Naive B cell (primary cell): ENCODE measurements around the gene RGS9. TPM values are rescaled to one million over a fixed set of nuclear protein-coding genes. Genes with fewer than 3 reads are reported as not detected.
"Not testable (repeated sequence)": the region's sequence is repeated elsewhere in the genome, so short reads cannot be mapped to it uniquely, and the experiment has no call there.

Experiments used
- ATAC-seq, 2 donors: fragments of 150-1000 bp; cut with Tn5 transposase; 2 replicates each; pipeline ENCODE4 v1.10.0; 2021; ENCODE audit warnings: low read depth in 2 of 2, mild to moderate bottlenecking in 2 of 2, moderate library complexity in 2 of 2
- DNase-seq: peaks from one replicate; pipeline ENCODE4 v3.0.0; 2022
- H3K27ac Mint-ChIP-seq, 6 donors: one replicate each; pipeline ENCODE4 v1.8.0; 2020 to 2022; ENCODE audit warnings: mild to moderate bottlenecking in 6 of 6, mixed read lengths in 6 of 6, moderate library complexity in 5 of 6, inconsistent platforms in 2 of 6
- H3K27me3 Mint-ChIP-seq, 3 donors: one replicate each; pipeline ENCODE4 v1.8.0; 2021 to 2022; ENCODE audit warnings: mixed read lengths in 3 of 3, mild to moderate bottlenecking in 1 of 3
- H3K36me3 Mint-ChIP-seq, 2 donors: one replicate each; pipeline ENCODE4 v1.8.0; 2020 to 2022; ENCODE audit warnings: mixed read lengths in 2 of 2, inconsistent platforms in 1 of 2, mild to moderate bottlenecking in 1 of 2
- H3K4me1 Mint-ChIP-seq, 3 donors: one replicate each; pipeline ENCODE4 v1.8.0; 2020 to 2022; ENCODE audit warnings: mixed read lengths in 3 of 3, inconsistent platforms in 1 of 3, mild to moderate bottlenecking in 1 of 3, moderate library complexity in 1 of 3
- H3K4me3 Mint-ChIP-seq, 8 donors: one replicate each; pipeline ENCODE4 v1.8.0; 2020 to 2022; ENCODE audit warnings: mild to moderate bottlenecking in 8 of 8, mixed read lengths in 8 of 8, moderate library complexity in 8 of 8, inconsistent platforms in 2 of 8
- H3K9me3 Mint-ChIP-seq, 7 donors: one replicate each; pipeline ENCODE4 v1.8.0; 2020 to 2022; ENCODE audit warnings: mixed read lengths in 7 of 7, mild to moderate bottlenecking in 5 of 7, inconsistent platforms in 2 of 7, moderate library complexity in 1 of 7
- polyA plus RNA-seq, 6 donors: library from polyadenylated mRNA; unstranded; fragments of 300-500 nt; fragmentation: Illumina TruSeq; gene quantifications; one replicate each; pipeline ENCODE4 v1.2.3, GENCODE V29; 2021; ENCODE audit warnings: low read depth in 6 of 6

The RGS9 gene
- 1 to 10 TPM in 1 of 6 donors, not detected in 5; 1.2 TPM for polyA plus RNA-seq

DNA sequence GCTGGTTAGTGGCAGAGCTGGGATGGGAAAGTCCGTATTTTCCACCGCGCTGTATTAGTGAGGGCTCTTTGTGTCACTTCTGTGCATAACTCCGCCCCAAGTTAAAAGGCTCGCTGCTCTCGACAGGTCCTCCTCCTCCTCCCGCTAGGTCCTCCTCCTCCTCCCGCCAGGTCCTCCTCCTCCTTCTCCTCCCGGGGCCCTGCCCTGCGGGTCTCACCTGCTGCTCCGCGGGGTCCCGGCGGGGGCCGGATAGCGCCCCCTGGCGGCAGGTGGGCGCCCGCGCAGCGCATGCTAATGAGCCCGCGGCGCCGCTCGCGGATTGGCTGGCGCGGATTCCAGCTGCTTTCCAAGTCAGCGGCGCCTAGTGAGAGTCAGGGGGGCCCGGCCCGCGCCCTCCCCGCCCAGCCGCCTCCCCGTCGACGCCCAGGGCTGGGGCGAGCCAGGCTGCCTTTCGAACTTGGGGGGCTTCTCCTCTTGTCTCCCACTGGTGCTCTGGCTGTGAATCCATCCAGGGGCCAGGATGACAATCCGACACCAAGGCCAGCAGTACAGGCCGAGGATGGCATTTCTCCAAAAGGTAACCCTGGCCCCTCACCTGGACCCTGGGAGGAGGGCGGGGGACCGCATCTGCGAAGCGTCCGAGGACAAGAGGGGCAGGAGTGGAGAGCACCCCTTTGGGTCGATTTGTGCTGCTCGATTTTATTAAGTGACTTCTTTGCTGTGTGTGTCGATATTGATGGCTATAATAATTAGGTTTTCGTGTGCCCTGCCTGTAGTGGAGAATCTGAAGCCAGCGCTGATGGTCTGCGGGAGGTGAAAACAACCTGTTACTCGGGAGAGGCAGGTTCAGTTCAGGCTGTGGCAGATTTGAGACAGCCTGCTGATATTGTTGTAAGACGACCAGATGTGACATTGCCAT is at the start of gene RGS9:
Gene RGS9 (plus strand): TSS at position 350 of the 919 bp plus-strand sequence. CDS start 171 bp downstream, at position 521.
- peak; percentile 94 to 95 for ATAC-seq
- H3K27me3 Mint-ChIP-seq: peaks cover 14 to 35% (median 35%) of the 10 kb centered on the region in 3 donors
- peak within 1 kb of the TSS; percentile 41 to 89 (median 81) for H3K4me3 Mint-ChIP-seq

DNA sequence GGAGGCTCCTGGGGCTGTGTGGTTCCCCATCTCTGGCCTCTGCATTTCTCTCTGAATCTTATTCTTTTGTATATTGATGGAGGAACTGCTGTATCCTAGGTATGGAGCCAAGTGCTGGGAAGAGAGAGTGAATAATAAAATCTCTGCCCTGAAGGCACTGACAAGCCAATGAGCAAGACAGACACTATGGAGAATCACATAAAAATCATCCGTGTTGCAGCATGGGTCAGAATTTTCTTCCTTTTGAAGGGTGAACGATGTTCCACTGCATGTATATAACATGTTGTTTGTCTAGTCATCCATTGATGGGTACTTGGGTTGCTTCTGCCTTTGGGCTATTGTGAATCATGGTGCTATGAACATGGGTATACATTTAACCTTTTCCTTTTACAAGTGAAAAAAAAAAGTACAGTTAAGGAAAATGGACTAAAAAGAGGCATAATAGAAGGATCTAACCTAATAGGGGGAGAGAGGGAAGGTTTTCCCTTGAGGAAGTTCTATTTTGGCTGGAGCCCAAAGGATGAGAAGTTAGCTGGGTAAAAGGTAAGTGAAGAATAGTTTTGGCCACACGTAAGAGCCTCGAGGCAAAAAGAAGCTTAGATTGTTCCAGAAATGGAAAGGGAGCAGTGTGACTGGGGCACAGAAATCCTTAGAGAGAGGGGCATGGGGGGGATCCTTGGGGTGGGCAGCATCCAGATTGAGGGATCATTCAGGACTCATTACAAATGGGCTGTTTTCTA is 48.4 kb upstream of the RGS9 start:
- DNase-seq: no peak
- no peak overlapping the region for H3K4me3 Mint-ChIP-seq
- no peaks in the 10 kb centered on the region for H3K27me3 Mint-ChIP-seq
- no peaks in the 10 kb centered on the region for H3K36me3 Mint-ChIP-seq
- peaks cover 0 to 7% (median 0%) of the 10 kb centered on the region in 3 donors for H3K4me1 Mint-ChIP-seq
- H3K9me3 Mint-ChIP-seq: peaks cover 0 to 1% (median 0%) of the 10 kb centered on the region in 7 donors
- no peak for ATAC-seq
- peak overlapping the region in 1 of 6 donors; percentile 72 for H3K27ac Mint-ChIP-seq

More for the DNA sequence above, at the start of gene RGS9:
- Mint-ChIP-seq H3K36me3 (no peaks in the 10 kb centered on the region), H3K9me3 (no peaks in the 10 kb centered on the region), H3K27ac (peak within 1 kb of the TSS in 5 of 6 donors; percentile 47 to 96 (median 83)), H3K4me1 (peaks cover 21 to 26% (median 22%) of the 10 kb centered on the region in 3 donors)
- DNase-seq: peak; percentile 84

DNA sequence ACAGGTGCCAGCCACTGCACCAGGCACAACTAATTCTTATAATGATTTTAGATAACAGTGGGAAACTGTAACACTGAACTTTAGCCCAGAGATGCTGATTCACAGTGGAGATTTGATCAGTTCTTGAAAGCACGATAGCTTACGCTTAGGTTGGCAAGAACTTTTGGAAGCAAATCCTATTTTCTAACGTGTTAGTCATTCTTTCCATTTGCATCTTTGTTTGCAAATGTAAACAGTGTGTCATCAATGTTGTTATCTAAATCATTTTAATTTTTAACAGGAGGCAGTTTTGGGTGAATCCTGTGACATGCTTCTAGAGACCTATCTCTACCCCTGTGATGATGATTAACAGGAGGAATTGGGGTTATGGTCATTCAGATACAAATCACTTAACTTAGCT is 44.9 kb upstream of the RGS9 start:
- no peaks in the 10 kb centered on the region for H3K27me3 Mint-ChIP-seq
- DNase-seq (no peak), ATAC-seq (no peak)
- peak overlapping the region in 1 of 6 donors; percentile 24 for H3K27ac Mint-ChIP-seq
- no peak overlapping the region for H3K4me3 Mint-ChIP-seq
- H3K4me1 Mint-ChIP-seq: no peaks in the 10 kb centered on the region
- no peaks in the 10 kb centered on the region for H3K36me3 Mint-ChIP-seq
- H3K9me3 Mint-ChIP-seq: peaks cover 0 to 1% (median 0%) of the 10 kb centered on the region in 7 donors

DNA sequence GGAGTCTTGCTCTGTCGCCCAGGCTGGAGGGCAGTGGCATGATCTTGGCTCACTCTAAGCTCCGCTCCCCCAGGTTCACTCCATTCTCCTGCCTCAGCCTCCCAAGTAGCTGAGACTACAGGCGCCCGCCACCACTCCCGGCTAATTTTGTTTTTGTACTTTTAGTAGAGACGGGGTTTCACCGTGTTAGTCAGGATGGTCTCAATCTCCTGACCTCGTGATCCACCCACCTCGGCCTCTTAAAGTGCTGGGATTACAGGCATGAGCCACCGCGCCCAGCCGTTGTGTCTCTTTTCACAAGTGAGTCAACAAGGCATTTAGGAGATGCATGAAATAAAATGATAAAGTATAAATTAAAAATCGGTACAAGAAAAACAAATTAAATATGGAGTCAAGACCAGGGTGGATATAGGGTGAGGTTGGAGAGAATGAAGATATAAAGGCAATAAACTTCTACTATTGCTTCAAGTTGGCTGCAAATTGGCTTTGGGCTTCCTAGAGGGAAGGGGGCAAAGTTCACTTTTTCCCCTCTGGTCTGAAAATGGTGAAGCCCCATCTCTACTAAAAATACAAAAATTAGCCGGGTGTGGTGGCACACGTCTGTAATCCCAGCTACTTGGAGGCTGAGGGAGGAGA is 44.3 kb upstream of the RGS9 start:
- not testable (repeated sequence) for ATAC-seq, H3K27me3 Mint-ChIP-seq, H3K4me3 Mint-ChIP-seq, H3K4me1 Mint-ChIP-seq, H3K9me3 Mint-ChIP-seq, H3K36me3 Mint-ChIP-seq, DNase-seq
- H3K27ac Mint-ChIP-seq: peak overlapping the region in 1 of 6 donors; percentile 24

DNA sequence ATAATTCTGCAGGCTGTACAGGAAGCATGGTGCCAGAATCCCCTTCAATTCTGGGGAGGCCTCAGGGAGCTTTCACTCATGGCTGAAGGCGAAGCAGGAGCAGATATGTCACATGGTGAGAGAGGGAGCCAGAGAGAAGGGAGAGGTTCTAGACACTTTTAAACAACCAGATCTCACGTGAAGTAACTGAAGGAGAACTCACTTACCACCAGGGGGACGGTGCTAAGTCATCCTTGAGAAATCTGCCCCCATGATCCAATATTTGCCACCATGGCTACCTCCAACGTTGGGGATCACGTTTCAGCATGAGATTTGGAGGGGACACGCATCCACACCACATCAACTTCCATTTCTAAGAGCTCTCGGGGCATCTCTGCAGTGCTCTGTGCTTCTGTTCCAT is 43.2 kb upstream of the RGS9 start:
- Mint-ChIP-seq H3K4me1 (no peaks in the 10 kb centered on the region), H3K27me3 (no peaks in the 10 kb centered on the region), H3K36me3 (no peaks in the 10 kb centered on the region), H3K9me3 (peaks cover 0 to 1% (median 0%) of the 10 kb centered on the region in 7 donors), H3K4me3 (no peak overlapping the region), H3K27ac (no peak overlapping the region)
- no peak for ATAC-seq
- DNase-seq: no peak

DNA sequence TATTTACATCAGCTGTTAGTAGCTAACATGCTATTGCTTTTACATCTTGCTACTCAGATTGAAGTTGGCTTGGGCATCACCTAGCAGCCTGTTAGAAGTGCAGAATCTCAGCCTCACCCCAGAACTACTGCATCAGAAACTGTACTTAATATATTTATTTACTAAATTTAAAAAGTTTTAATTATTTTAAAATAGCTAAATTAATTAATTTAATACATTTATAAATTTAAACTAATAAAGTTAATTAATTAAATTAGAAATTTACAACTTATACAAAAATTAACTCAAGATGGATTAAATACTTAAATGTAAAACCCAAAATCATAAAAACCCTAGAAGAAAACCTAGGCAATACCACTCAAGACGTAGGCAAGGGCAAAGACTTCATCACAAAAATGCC is 41.7 kb upstream of the RGS9 start:
- no peak overlapping the region for H3K4me3 Mint-ChIP-seq
- no peak for ATAC-seq

DNA sequence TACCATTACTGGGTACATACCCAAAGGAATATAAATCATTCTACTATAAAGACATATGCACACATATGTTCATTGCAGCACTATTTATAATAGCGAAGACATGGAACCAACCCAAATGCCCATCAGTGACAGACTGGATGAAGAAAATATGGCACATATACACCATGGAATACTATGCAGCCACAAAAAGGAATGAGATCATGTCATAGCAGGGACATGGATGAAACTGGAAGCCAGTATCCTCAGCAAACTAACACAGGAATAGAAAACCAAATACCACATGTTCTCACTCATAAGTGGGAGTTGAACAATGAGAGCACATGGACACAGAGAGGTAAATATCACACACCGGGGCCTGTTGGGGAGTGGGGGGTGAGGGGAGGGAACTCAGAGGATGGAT is 40.8 kb upstream of the RGS9 start:
- peaks cover 11 to 17% (median 12%) of the 10 kb centered on the region in 3 donors for H3K4me1 Mint-ChIP-seq
- H3K27ac Mint-ChIP-seq, H3K4me3 Mint-ChIP-seq, H3K36me3 Mint-ChIP-seq, H3K9me3 Mint-ChIP-seq, H3K27me3 Mint-ChIP-seq, DNase-seq, ATAC-seq: not testable (repeated sequence)

More for the DNA sequence above, 41.7 kb upstream of the RGS9 start:
- no peaks in the 10 kb centered on the region for H3K27me3 Mint-ChIP-seq
- no peaks in the 10 kb centered on the region for H3K36me3 Mint-ChIP-seq
- H3K4me1 Mint-ChIP-seq: peaks cover 7 to 14% (median 11%) of the 10 kb centered on the region in 3 donors
- H3K27ac Mint-ChIP-seq: no peak overlapping the region
- no peaks in the 10 kb centered on the region for H3K9me3 Mint-ChIP-seq
- no peak for DNase-seq

DNA sequence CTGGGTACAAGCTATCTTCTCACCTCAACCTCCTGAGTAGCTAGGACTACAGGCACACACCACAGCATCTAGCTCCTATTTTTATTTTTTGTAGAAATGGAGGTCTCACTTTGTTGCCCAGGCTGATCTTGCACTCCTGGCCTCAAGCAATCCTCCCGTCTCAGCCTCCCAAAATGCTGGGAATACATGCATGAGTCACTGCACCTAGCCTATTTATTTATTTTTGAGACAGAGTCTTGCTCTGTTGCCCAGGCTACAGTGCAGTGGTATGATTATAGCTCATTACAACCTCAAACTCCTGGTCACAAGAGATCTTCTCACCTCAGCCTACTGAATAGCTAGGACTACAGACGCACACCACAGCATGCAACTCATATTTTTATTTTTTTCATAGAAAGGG is 40.1 kb upstream of the RGS9 start:
- H3K27ac Mint-ChIP-seq: no peak overlapping the region
- DNase-seq (no peak), ATAC-seq (no peak)
- H3K9me3 Mint-ChIP-seq: no peaks in the 10 kb centered on the region
- H3K36me3 Mint-ChIP-seq: no peaks in the 10 kb centered on the region
- H3K4me1 Mint-ChIP-seq: peaks cover 11 to 17% (median 13%) of the 10 kb centered on the region in 3 donors
- H3K27me3 Mint-ChIP-seq: no peaks in the 10 kb centered on the region
- no peak overlapping the region for H3K4me3 Mint-ChIP-seq

DNA sequence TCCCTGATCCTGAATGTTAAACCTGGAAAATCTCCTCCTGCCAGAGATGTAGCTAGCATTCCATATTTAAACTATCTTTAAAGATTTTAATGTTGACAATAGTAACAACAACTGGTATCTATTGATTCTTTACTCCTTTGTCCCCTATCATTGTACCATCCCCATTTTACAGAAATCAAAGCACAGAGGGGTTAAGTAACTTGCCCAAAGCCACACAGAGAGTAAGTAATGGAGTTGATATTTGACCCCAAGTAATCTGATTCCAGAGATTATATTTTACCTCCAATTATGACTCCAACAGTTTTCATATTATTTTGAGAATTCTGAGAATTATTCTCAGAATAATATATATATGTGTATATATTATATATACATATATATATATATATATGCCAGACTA is 37.7 kb upstream of the RGS9 start:
- H3K4me3 Mint-ChIP-seq: peak overlapping the region in 7 of 8 donors; percentile 9 to 94 (median 76)
- peak overlapping the region in 3 of 6 donors; percentile 82 to 96 (median 93) for H3K27ac Mint-ChIP-seq
- H3K9me3 Mint-ChIP-seq: no peaks in the 10 kb centered on the region
- ATAC-seq: no peak
- no peak for DNase-seq
- no peaks in the 10 kb centered on the region for H3K27me3 Mint-ChIP-seq
- H3K4me1 Mint-ChIP-seq: peaks cover 11 to 17% (median 13%) of the 10 kb centered on the region in 3 donors
- no peaks in the 10 kb centered on the region for H3K36me3 Mint-ChIP-seq

DNA sequence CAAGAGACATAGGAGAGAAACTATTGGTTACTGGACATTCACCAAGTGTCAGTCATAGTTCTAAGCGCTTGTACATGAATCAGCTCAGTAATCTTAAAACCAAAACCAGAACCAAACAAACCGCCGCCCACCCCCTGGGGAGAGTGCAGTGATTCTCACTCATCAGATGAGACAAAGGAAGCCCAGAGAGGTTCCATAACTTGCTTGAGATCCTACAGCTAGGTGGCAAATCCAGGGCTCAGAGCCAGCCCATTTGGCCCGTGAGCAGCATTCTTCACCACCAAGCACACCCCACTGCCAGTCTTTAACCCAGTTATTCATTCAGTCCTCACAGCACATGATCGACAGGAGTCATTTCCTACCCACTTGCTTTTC is 37.2 kb upstream of the RGS9 start:
- Mint-ChIP-seq H3K27me3 (peaks cover 0 to 1% (median 0%) of the 10 kb centered on the region in 3 donors), H3K4me3 (peak overlapping the region; percentile 75 to 95 (median 90))
- ATAC-seq: peak; percentile 46 to 56

DNA sequence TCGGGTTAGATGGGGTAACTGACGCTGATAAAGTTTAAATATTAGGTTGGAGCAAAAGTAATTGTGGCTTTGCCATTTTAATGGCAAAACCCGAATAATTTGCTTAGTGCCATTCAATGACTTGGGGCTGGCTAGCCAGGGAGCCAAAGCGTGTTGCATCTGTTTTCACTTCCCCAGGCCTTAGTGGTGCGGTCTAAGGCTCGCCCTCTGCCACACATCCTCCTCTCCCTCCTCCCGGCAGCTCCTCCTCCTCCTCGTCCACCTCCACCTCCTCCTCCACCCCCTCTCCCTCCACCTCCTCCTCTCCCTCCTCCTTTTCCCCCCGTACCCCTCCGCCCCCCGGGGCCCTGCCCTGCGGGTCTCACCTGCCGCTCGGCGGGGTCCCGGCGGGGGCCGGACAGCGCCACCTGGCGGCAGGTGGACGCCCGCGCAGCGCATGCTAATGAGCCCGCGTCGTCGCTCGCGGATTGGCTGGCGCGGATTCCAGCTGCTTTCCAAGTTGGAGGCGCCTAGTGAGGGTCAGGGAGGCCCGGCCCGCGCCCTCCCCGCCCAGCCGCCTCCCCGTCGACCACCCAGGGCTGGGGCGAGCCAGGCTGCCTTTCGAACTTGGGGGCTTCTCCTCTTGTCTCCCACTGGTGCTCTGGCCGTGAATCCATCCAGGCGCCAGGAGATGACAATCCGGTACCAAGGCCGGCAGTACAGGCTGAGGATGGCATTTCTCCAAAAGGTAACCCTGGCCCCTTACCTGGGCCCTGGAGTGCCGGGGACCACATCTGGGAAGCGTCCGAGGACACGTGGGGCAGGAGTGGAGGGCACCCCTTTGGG is 36.6 kb upstream of the RGS9 start:
- no peaks in the 10 kb centered on the region for H3K9me3 Mint-ChIP-seq
- peak overlapping the region; percentile 75 to 95 (median 90) for H3K4me3 Mint-ChIP-seq
- peak; percentile 79 for DNase-seq
- peak; percentile 92 to 93 for ATAC-seq
- H3K36me3 Mint-ChIP-seq: no peaks in the 10 kb centered on the region
- H3K27me3 Mint-ChIP-seq: peaks cover 0 to 4% (median 0%) of the 10 kb centered on the region in 3 donors
- peaks cover 11 to 17% (median 13%) of the 10 kb centered on the region in 3 donors for H3K4me1 Mint-ChIP-seq
- H3K27ac Mint-ChIP-seq: peak overlapping the region; percentile 82 to 99 (median 96)

More for the DNA sequence above, 37.2 kb upstream of the RGS9 start:
- Mint-ChIP-seq H3K4me1 (peaks cover 11 to 17% (median 13%) of the 10 kb centered on the region in 3 donors), H3K36me3 (no peaks in the 10 kb centered on the region), H3K27ac (peak overlapping the region; percentile 82 to 99 (median 96)), H3K9me3 (no peaks in the 10 kb centered on the region)
- peak; percentile 63 for DNase-seq

DNA sequence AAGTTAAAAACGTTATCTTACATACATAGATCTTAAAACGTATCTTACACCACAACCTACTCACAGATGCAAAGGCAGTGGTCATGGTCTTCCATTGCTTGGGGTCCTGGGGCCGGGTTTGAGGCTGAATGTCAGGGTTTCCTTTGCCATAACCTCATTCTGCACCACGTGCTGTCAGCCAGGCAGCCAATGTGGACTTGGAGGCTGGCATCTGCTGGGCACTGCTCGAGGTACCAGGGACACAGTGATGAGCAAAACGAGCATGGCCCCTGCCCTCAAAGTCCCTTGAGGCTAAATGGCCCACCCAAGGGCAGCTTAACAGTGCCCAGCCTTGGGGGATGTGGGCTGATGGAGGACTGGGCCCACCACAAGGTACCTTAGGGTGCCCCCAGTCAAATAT is 35.8 kb upstream of the RGS9 start:
- Mint-ChIP-seq H3K36me3 (no peaks in the 10 kb centered on the region), H3K4me3 (peak overlapping the region in 6 of 8 donors; percentile 65 to 88 (median 78))
- ATAC-seq: no peak

More for the DNA sequence above, 35.8 kb upstream of the RGS9 start:
- Mint-ChIP-seq H3K27me3 (peaks cover 0 to 4% (median 0%) of the 10 kb centered on the region in 3 donors), H3K4me1 (peaks cover 11 to 17% (median 13%) of the 10 kb centered on the region in 3 donors), H3K27ac (peak overlapping the region in 2 of 6 donors; percentile 81 to 93), H3K9me3 (no peaks in the 10 kb centered on the region)
- DNase-seq: no peak
